Keratinocyte (primary cell): Measurements from ENCODE around the gene SERPINI1. TPM values are rescaled to one million over a fixed set of nuclear protein-coding genes. Genes with fewer than 3 reads are reported as not detected.

ENCODE experiments used
- DNase-seq: peaks from one replicate; pipeline ENCODE4 v3.0.0-alpha.2; 2011; ENCODE audit warnings: low read depth, missing footprints, low spot score
- FAIRE-seq: peaks from 2 replicates; lab custom pipeline; 2011; peaks lifted over from hg19 to GRCh38; lab: Jason Lieb, UNC
- H2AFZ ChIP-seq: 2 replicates; pipeline ENCODE4 v1.6.0; 2012; ENCODE audit warnings: low read length, control low read depth, inconsistent platforms; ENCODE audit not compliant: control insufficient read depth
- H3K27ac ChIP-seq: 2 replicates; pipeline ENCODE4 v1.5.1; 2011; ENCODE audit warnings: low read length; ENCODE audit not compliant: control insufficient read depth, insufficient read depth
- H3K27me3 ChIP-seq: 3 replicates; pipeline ENCODE4 v1.6.0; 2011; ENCODE audit warnings: low read length; ENCODE audit not compliant: control insufficient read depth, insufficient read depth; ENCODE audit errors: extremely low read depth
- H3K36me3 ChIP-seq, 2 experiments: 2 replicates in 1 of 2; 3 replicates in 1 of 2; pipeline ENCODE4 v1.5.1; 2011; ENCODE audit warnings: low read length in 2 of 2, mild to moderate bottlenecking in 1 of 2; ENCODE audit not compliant: control insufficient read depth in 2 of 2, insufficient read depth in 2 of 2; ENCODE audit errors: extremely low read depth in 1 of 2
- H3K4me1 ChIP-seq: 3 replicates; pipeline ENCODE4 v1.5.1; 2011; ENCODE audit warnings: low read length; ENCODE audit not compliant: control insufficient read depth, insufficient read depth; ENCODE audit errors: extremely low read depth
- H3K4me2 ChIP-seq: 3 replicates; pipeline ENCODE4 v1.6.0; 2011; ENCODE audit warnings: low read depth, low read length; ENCODE audit not compliant: control insufficient read depth, insufficient read depth; ENCODE audit errors: extremely low read depth
- H3K4me3 ChIP-seq, 3 experiments: fragments of 200-600 bp in 1 of 3; sonication (generic) in 1 of 3; 2 replicates in 2 of 3; 3 replicates in 1 of 3; pipeline ENCODE4 v1.5.1; 2011 to 2016; ENCODE audit warnings: low read length in 3 of 3, mild to moderate bottlenecking in 3 of 3, control low read depth in 2 of 3, inconsistent platforms in 1 of 3, low read depth in 1 of 3, mixed read lengths in 1 of 3, mixed run types in 1 of 3, moderate library complexity in 1 of 3; ENCODE audit not compliant: control insufficient read depth in 2 of 3, insufficient read depth in 2 of 3; ENCODE audit errors: extremely low read depth in 1 of 3
- H3K79me2 ChIP-seq: 2 replicates; pipeline ENCODE4 v1.6.0; 2012; ENCODE audit warnings: low read length; ENCODE audit not compliant: control insufficient read depth, insufficient read depth
- H3K9ac ChIP-seq: 3 replicates; pipeline ENCODE4 v1.6.0; 2011; ENCODE audit warnings: low read length; ENCODE audit not compliant: control insufficient read depth, insufficient read depth; ENCODE audit errors: extremely low read depth
- H3K9me1 ChIP-seq: 3 replicates; pipeline ENCODE4 v1.6.0; 2011; ENCODE audit warnings: low read length; ENCODE audit not compliant: control insufficient read depth, insufficient read depth; ENCODE audit errors: extremely low read depth
- H3K9me3 ChIP-seq: 2 replicates; pipeline ENCODE4 v1.5.1; 2012; ENCODE audit warnings: low read depth, low read length; ENCODE audit not compliant: control insufficient read depth
- H4K20me1 ChIP-seq: 3 replicates; pipeline ENCODE4 v1.6.0; 2011; ENCODE audit warnings: low read length; ENCODE audit not compliant: control insufficient read depth, insufficient read depth; ENCODE audit errors: extremely low read depth
- CTCF ChIP-seq, 3 experiments: IDR thresholded peaks in 1 of 3; conservative IDR thresholded peaks in 1 of 3; optimal IDR thresholded peaks in 1 of 3; 2 replicates in 2 of 3; 3 replicates in 1 of 3; pipeline versions ENCODE3 to v1.5.1; 2011; ENCODE audit warnings: low read length in 3 of 3, mild to moderate bottlenecking in 3 of 3, moderate library complexity in 2 of 3, control low read depth in 1 of 3, inconsistent platforms in 1 of 3; ENCODE audit not compliant: insufficient read depth in 2 of 3; ENCODE audit errors: extremely low read depth in 1 of 3
- EZH2 ChIP-seq: IDR thresholded peaks from one replicate; pipeline ENCODE4 v1.6.1; 2012; ENCODE audit warnings: inconsistent platforms, mild to moderate bottlenecking, low read length, moderate library complexity
- dilution Hi-C: fragments of 300-500 bp; cut with MboI; formaldehyde crosslinking; loops from one replicate; pipeline ENCODE4 v1.7.0; 2020; ENCODE audit warnings: low sequenced_read_pairs; ENCODE audit not compliant: extremely low pct_ligation_motif_present
- polyA plus RNA-seq, 5 experiments: library from polyadenylated mRNA; depleted of rRNA in 3 of 5; stranded (reverse) in 3 of 5; stranded (forward) in 1 of 5; unstranded in 1 of 5; fragments of >200 nt; gene quantifications; 1 replicate in 1 of 5; 2 replicates in 3 of 5; 3 replicates in 1 of 5; pipeline versions ENCODE4 v1.2.1 to v1.2.3, GENCODE V29; 2011 to 2012; ENCODE audit warnings: missing spikeins in 2 of 5, low read depth in 1 of 5, low replicate concordance in 1 of 5

Gene SERPINI1
- polyA plus RNA-seq, 1 donor (not counting 4 experiments of a cell fraction or from before 2014, with no cell fraction given), result 5.5 TPM

GRCh38 chr3:167855306-167855705 is 119.8 kb downstream of the SERPINI1 start:
- H3K9me3 ChIP-seq, result no peaks in the 10 kb centered on the region
- H3K36me3 ChIP-seq, result no peaks in the 10 kb centered on the region
- dilution Hi-C loops, result no loop called here
- DNase-seq (no peak), FAIRE-seq (no peak)
- H3K4me1 ChIP-seq, result no peaks in the 10 kb centered on the region
- no peak overlapping the region for H3K27ac ChIP-seq
- H3K4me2 ChIP-seq, result no peak overlapping the region
- H4K20me1 ChIP-seq, result no peaks in the 10 kb centered on the region
- TF ChIP-seq CTCF (optimal IDR thresholded peaks at IDR 0.05 in 1 of 3, IDR thresholded peaks at IDR 0.05 in 1 of 3, conservative IDR thresholded peaks at IDR 0.05 in 1 of 3; ENCODE audit: extremely low read depth in 1 of 3, insufficient read depth in 2 of 3, low read length in 3 of 3), result no peak
- no peak for TF ChIP-seq EZH2
- H3K9ac ChIP-seq, result no peak overlapping the region
- no peak overlapping the region for H3K4me3 ChIP-seq
- no peak overlapping the region for H2AFZ ChIP-seq
- no peaks in the 10 kb centered on the region for H3K79me2 ChIP-seq
- no peaks in the 10 kb centered on the region for H3K9me1 ChIP-seq
- H3K27me3 ChIP-seq, result no peaks in the 10 kb centered on the region

GRCh38 chr3:167858865-167859264 is 123.3 kb downstream of the SERPINI1 start:
- Histone ChIP-seq H3K9me3 (no peaks in the 10 kb centered on the region), H4K20me1 (no peaks in the 10 kb centered on the region), H3K27ac (no peak overlapping the region), H3K27me3 (no peaks in the 10 kb centered on the region), H3K79me2 (no peaks in the 10 kb centered on the region), H3K9ac (no peak overlapping the region), H3K36me3 (no peaks in the 10 kb centered on the region), H3K4me2 (no peak overlapping the region), H2AFZ (no peak overlapping the region), H3K9me1 (no peaks in the 10 kb centered on the region), H3K4me1 (no peaks in the 10 kb centered on the region), H3K4me3 (no peak overlapping the region)
- dilution Hi-C loops, result no loop called here
- FAIRE-seq, result no peak
- DNase-seq, result no peak
- TF ChIP-seq EZH2 (no peak), CTCF (optimal IDR thresholded peaks at IDR 0.05 in 1 of 3, IDR thresholded peaks at IDR 0.05 in 1 of 3, conservative IDR thresholded peaks at IDR 0.05 in 1 of 3; ENCODE audit: extremely low read depth in 1 of 3, insufficient read depth in 2 of 3, low read length in 3 of 3) (no peak)
